CD8-positive, alpha-beta memory T cell (primary cell): ENCODE data around the gene NEIL3. TPM values are rescaled to one million over a fixed set of nuclear protein-coding genes. Genes with fewer than 3 reads are reported as not detected.

ENCODE experiments used
- CTCF ChIA-PET: fragments of 350-600 bp; sonication (Branson Sonifier 250); formaldehyde crosslinking; loops from one replicate; lab custom pipeline; 2021; ENCODE audit warnings: antibody characterized with exemption; lab: Charles Lee
- POLR2A ChIA-PET: fragments of 350-600 bp; sonication (Branson Sonifier 250); formaldehyde crosslinking; loops from one replicate; lab custom pipeline; 2021; ENCODE audit warnings: antibody characterized with exemption; lab: Charles Lee
- DNase-seq, 5 donors: peaks; one replicate each; pipeline versions ENCODE4 v3.0.0 to v3.0.0-alpha.2; 2020 to 2022; ENCODE audit warnings: mixed read lengths in 1 of 5
- H3K27ac ChIP-seq: one replicate; pipeline ENCODE4 v1.7.0; 2013; ENCODE audit warnings: low read depth, mild to moderate bottlenecking, low read length, moderate library complexity
- H3K27me3 ChIP-seq: 2 replicates; pipeline ENCODE4 v1.7.0; 2013; ENCODE audit warnings: low read length, mild to moderate bottlenecking; ENCODE audit not compliant: insufficient read depth, poor library complexity, severe bottlenecking
- H3K36me3 ChIP-seq: 2 replicates; pipeline ENCODE4 v1.7.0; 2013; ENCODE audit warnings: mild to moderate bottlenecking, low read length, moderate library complexity; ENCODE audit not compliant: insufficient read depth
- H3K4me1 ChIP-seq: 2 replicates; pipeline ENCODE4 v1.7.0; 2013; ENCODE audit warnings: mild to moderate bottlenecking, low read length, moderate library complexity; ENCODE audit not compliant: insufficient read depth
- H3K4me3 ChIP-seq: 2 replicates; pipeline ENCODE4 v1.7.0; 2013; ENCODE audit warnings: mild to moderate bottlenecking, low read length
- H3K9me3 ChIP-seq: 2 replicates; pipeline ENCODE4 v1.7.0; 2013; ENCODE audit warnings: mild to moderate bottlenecking, low read length
- H3K27ac Mint-ChIP-seq, 8 donors: one replicate each; pipeline ENCODE4 v1.8.0; 2020 to 2021; ENCODE audit warnings: mixed read lengths in 8 of 8, mild to moderate bottlenecking in 6 of 8, inconsistent platforms in 3 of 8, moderate library complexity in 3 of 8
- H3K27me3 Mint-ChIP-seq, 2 donors: one replicate each; pipeline ENCODE4 v1.8.0; 2020 to 2021; ENCODE audit warnings: mixed read lengths in 2 of 2, mild to moderate bottlenecking in 1 of 2, moderate library complexity in 1 of 2
- H3K36me3 Mint-ChIP-seq, 3 donors: one replicate each; pipeline ENCODE4 v1.8.0; 2020 to 2021; ENCODE audit warnings: mixed read lengths in 3 of 3, inconsistent platforms in 1 of 3, mild to moderate bottlenecking in 1 of 3
- H3K4me1 Mint-ChIP-seq, 3 donors: one replicate each; pipeline ENCODE4 v1.8.0; 2020 to 2021; ENCODE audit warnings: mixed read lengths in 3 of 3, inconsistent platforms in 1 of 3, mild to moderate bottlenecking in 1 of 3
- H3K4me3 Mint-ChIP-seq, 7 donors: one replicate each; pipeline ENCODE4 v1.8.0; 2020 to 2021; ENCODE audit warnings: mixed read lengths in 7 of 7, mild to moderate bottlenecking in 6 of 7, moderate library complexity in 4 of 7, inconsistent platforms in 2 of 7
- H3K9me3 Mint-ChIP-seq, 5 donors: one replicate each; pipeline ENCODE4 v1.8.0; 2020 to 2022; ENCODE audit warnings: mixed read lengths in 5 of 5, mild to moderate bottlenecking in 3 of 5, moderate library complexity in 2 of 5, inconsistent platforms in 1 of 5
- polyA plus RNA-seq: library from polyadenylated mRNA; unstranded; fragments of 300-500 nt; fragmentation: Illumina TruSeq; gene quantifications from one replicate; pipeline ENCODE4 v1.2.3, GENCODE V29; 2021
- total RNA-seq, 2 experiments: library from RNA; stranded (reverse); gene quantifications; one replicate each; pipeline ENCODE4 v1.2.3, GENCODE V29; 2021

Gene NEIL3
- total and polyA plus RNA-seq, 3 experiments from 2014 or later, result 0.32 to 10.3 (median 9.9) TPM

- no peak overlapping the region for H3K4me3 ChIP-seq
- Mint-ChIP-seq H3K27ac (no peak overlapping the region), H3K36me3 (no peaks in the 10 kb centered on the region), H3K4me3 (no peak overlapping the region), H3K4me1 (no peaks in the 10 kb centered on the region), H3K9me3 (no peaks in the 10 kb centered on the region), H3K27me3 (peaks cover 0 to 1% of the 10 kb centered on the region in 2 donors)
- H3K9me3 ChIP-seq, result no peaks in the 10 kb centered on the region
- H3K4me1 ChIP-seq, result no peaks in the 10 kb centered on the region
- no peaks in the 10 kb centered on the region for H3K27me3 ChIP-seq
- CTCF ChIA-PET, result interaction anchor here (1.4 kb wide), 1 partner anchor 16 kb away, joined by 3 read pairs; no protein-coding TSS in a partner anchor
- no peak overlapping the region for H3K27ac ChIP-seq
- POLR2A ChIA-PET, result no interaction called here
- no peaks in the 10 kb centered on the region for H3K36me3 ChIP-seq
- no peak for DNase-seq
Measured at GRCh38 chr4:177290780-177291179, 18.9 kb upstream of the NEIL3 start.

- Mint-ChIP-seq H3K4me1 (no peaks in the 10 kb centered on the region), H3K27ac (no peak overlapping the region), H3K27me3 (peaks cover 0 to 1% of the 10 kb centered on the region in 2 donors), H3K36me3 (no peaks in the 10 kb centered on the region), H3K9me3 (peaks cover 0 to 2% (median 0%) of the 10 kb centered on the region in 5 donors), H3K4me3 (no peak overlapping the region)
- H3K4me1 ChIP-seq, result no peaks in the 10 kb centered on the region
- no peak overlapping the region for H3K27ac ChIP-seq
- H3K9me3 ChIP-seq, result no peaks in the 10 kb centered on the region
- no peak for DNase-seq
- ChIA-PET POLR2A (no interaction called here), CTCF (no interaction called here)
- no peaks in the 10 kb centered on the region for H3K36me3 ChIP-seq
- H3K27me3 ChIP-seq, result no peaks in the 10 kb centered on the region
- no peak overlapping the region for H3K4me3 ChIP-seq
Measured at GRCh38 chr4:177292171-177292570, 17.5 kb upstream of the NEIL3 start.

- ChIA-PET POLR2A (no interaction called here), CTCF (interaction anchor here (1.0 kb wide), 1 partner anchor 12 kb away, joined by 3 read pairs; no protein-coding TSS in a partner anchor)
- H3K36me3 ChIP-seq, result no peaks in the 10 kb centered on the region
Measured at GRCh38 chr4:177293208-177294033, 16.3 kb upstream of the NEIL3 start.

GRCh38 chr4:177297785-177298391, 11.8 kb upstream of the NEIL3 start:
- CTCF ChIA-PET, result interaction anchor here (1.2 kb wide), 1 partner anchor 10 kb away, joined by 3 read pairs; no protein-coding TSS in a partner anchor
- Mint-ChIP-seq H3K4me3 (no peak overlapping the region), H3K27me3 (no peaks in the 10 kb centered on the region), H3K9me3 (peaks cover 4 to 11% (median 8%) of the 10 kb centered on the region in 5 donors), H3K4me1 (no peaks in the 10 kb centered on the region), H3K36me3 (peaks cover 0 to 8% (median 0%) of the 10 kb centered on the region in 3 donors), H3K27ac (no peak overlapping the region)
- no peaks in the 10 kb centered on the region for H3K4me1 ChIP-seq
- H3K4me3 ChIP-seq, result no peak overlapping the region
- no peak overlapping the region for H3K27ac ChIP-seq
- H3K27me3 ChIP-seq, result no peaks in the 10 kb centered on the region
- POLR2A ChIA-PET, result interaction anchor here (0.6 kb wide), 1 partner anchor 30 kb away, joined by 4 read pairs; no protein-coding TSS in a partner anchor
- no peaks in the 10 kb centered on the region for H3K36me3 ChIP-seq
- peaks cover 4% of the 10 kb centered on the region for H3K9me3 ChIP-seq
- no peak for DNase-seq

More at GRCh38 chr4:177293208-177294033, 16.3 kb upstream of the NEIL3 start:
- no peak for DNase-seq
- H3K4me3 Mint-ChIP-seq, result no peak overlapping the region
- H3K9me3 ChIP-seq, result peaks cover 4% of the 10 kb centered on the region
- H3K27me3 Mint-ChIP-seq, result peaks cover 0 to 1% of the 10 kb centered on the region in 2 donors
- H3K27ac ChIP-seq, result no peak overlapping the region
- H3K36me3 Mint-ChIP-seq, result peaks cover 0 to 8% (median 0%) of the 10 kb centered on the region in 3 donors
- no peaks in the 10 kb centered on the region for H3K27me3 ChIP-seq
- no peaks in the 10 kb centered on the region for H3K4me1 ChIP-seq
- peaks cover 4 to 11% (median 8%) of the 10 kb centered on the region in 5 donors for H3K9me3 Mint-ChIP-seq
- H3K27ac Mint-ChIP-seq, result no peak overlapping the region
- H3K4me1 Mint-ChIP-seq, result no peaks in the 10 kb centered on the region
- no peak overlapping the region for H3K4me3 ChIP-seq

- Histone ChIP-seq H3K27ac (no peak overlapping the region), H3K4me3 (no peak overlapping the region), H3K4me1 (no peaks in the 10 kb centered on the region), H3K27me3 (no peaks in the 10 kb centered on the region), H3K36me3 (no peaks in the 10 kb centered on the region), H3K9me3 (peaks cover 4% of the 10 kb centered on the region)
- Mint-ChIP-seq H3K4me1 (no peaks in the 10 kb centered on the region), H3K27ac (no peak overlapping the region), H3K36me3 (peaks cover 0 to 8% (median 0%) of the 10 kb centered on the region in 3 donors), H3K4me3 (no peak overlapping the region), H3K27me3 (no peaks in the 10 kb centered on the region), H3K9me3 (peaks cover 4 to 11% (median 8%) of the 10 kb centered on the region in 5 donors)
- ChIA-PET POLR2A (no interaction called here), CTCF (no interaction called here)
- no peak for DNase-seq
Measured at GRCh38 chr4:177301126-177301639, 8.5 kb upstream of the NEIL3 start.

GRCh38 chr4:177302371-177303100, 7.1 kb upstream of the NEIL3 start:
- no peak overlapping the region for H3K4me3 ChIP-seq
- no peaks in the 10 kb centered on the region for H3K27me3 Mint-ChIP-seq
- H3K9me3 Mint-ChIP-seq, result peaks cover 4 to 7% (median 6%) of the 10 kb centered on the region in 5 donors
- H3K27ac Mint-ChIP-seq, result no peak overlapping the region
- H3K4me1 ChIP-seq, result no peaks in the 10 kb centered on the region
- H3K36me3 Mint-ChIP-seq, result peaks cover 0 to 7% (median 0%) of the 10 kb centered on the region in 3 donors
- no peak overlapping the region for H3K4me3 Mint-ChIP-seq
- no peak for DNase-seq
- ChIA-PET CTCF (no interaction called here), POLR2A (no interaction called here)
- no peaks in the 10 kb centered on the region for H3K27me3 ChIP-seq
- H3K27ac ChIP-seq, result no peak overlapping the region
- no peaks in the 10 kb centered on the region for H3K36me3 ChIP-seq
- H3K9me3 ChIP-seq, result peaks cover 4% of the 10 kb centered on the region
- no peaks in the 10 kb centered on the region for H3K4me1 Mint-ChIP-seq

- ChIA-PET CTCF (no interaction called here), POLR2A (no interaction called here)
- Mint-ChIP-seq H3K36me3 (no peaks in the 10 kb centered on the region), H3K4me1 (peaks cover 8 to 12% (median 11%) of the 10 kb centered on the region in 3 donors), H3K4me3 (no peak overlapping the region), H3K27me3 (no peaks in the 10 kb centered on the region), H3K9me3 (no peaks in the 10 kb centered on the region), H3K27ac (no peak overlapping the region)
- no peak for DNase-seq
- no peaks in the 10 kb centered on the region for H3K27me3 ChIP-seq
- H3K9me3 ChIP-seq, result no peaks in the 10 kb centered on the region
- H3K4me3 ChIP-seq, result no peak overlapping the region
- H3K27ac ChIP-seq, result no peak overlapping the region
- H3K36me3 ChIP-seq, result no peaks in the 10 kb centered on the region
- H3K4me1 ChIP-seq, result peaks cover 12% of the 10 kb centered on the region
Measured at GRCh38 chr4:177304094-177304493, 5.6 kb upstream of the NEIL3 start.
